SK-N-SH (cell line): ENCODE measurements around the gene NTRK2. TPM values are rescaled to one million over a fixed set of nuclear protein-coding genes. Genes with fewer than 3 reads are reported as not detected.

Experiments
- CTCF ChIA-PET: fragments of 300-600, 350-600 bp; formaldehyde crosslinking; extraction: SDS; loops from one replicate; lab custom pipeline; 2021; lab: Yijun Ruan, JAX
- POLR2A ChIA-PET: fragments of 350-600 bp; sonication (Branson Sonifier 250); formaldehyde crosslinking; extraction: SDS; loops from one replicate; lab custom pipeline; 2020; ENCODE audit warnings: antibody characterized with exemption, inconsistent platforms; lab: Yijun Ruan, JAX
- DNase-seq: peaks from one replicate; pipeline ENCODE4 v3.0.0; 2012
- H2AFZ ChIP-seq: fragments of 200-600 bp; sonication (generic); 2 replicates; pipeline ENCODE4 v1.8.1; 2016; ENCODE audit warnings: antibody characterized with exemption, mild to moderate bottlenecking, low read depth
- H3F3A ChIP-seq: fragments of 200-600 bp; sonication (generic); replicated peaks from 2 replicates; pipeline ENCODE3; 2016; ENCODE audit warnings: antibody characterized with exemption, mild to moderate bottlenecking; ENCODE audit not compliant: insufficient read depth
- H3K27ac ChIP-seq, 2 experiments: fragments of 200-500 bp in 1 of 2; fragments of 200-600 bp in 1 of 2; sonication (Bioruptor generic) in 1 of 2; sonication (generic), shearing (Covaris generic) in 1 of 2; 2 replicates each; pipeline versions ENCODE4 v1.5.1 to v1.6.1; 2014 to 2016; ENCODE audit warnings: low read depth in 2 of 2, inconsistent platforms in 1 of 2, low read length in 1 of 2, mild to moderate bottlenecking in 1 of 2, mixed read lengths in 1 of 2
- H3K27me3 ChIP-seq: fragments of 200-600 bp; sonication (generic), shearing (Covaris generic); 2 replicates; pipeline ENCODE4 v1.6.1; 2016; ENCODE audit warnings: mixed run types; ENCODE audit not compliant: insufficient read depth
- H3K36me3 ChIP-seq, 2 experiments: fragments of 200-500 bp in 1 of 2; fragments of 200-600 bp in 1 of 2; sonication (Bioruptor generic) in 1 of 2; sonication (generic) in 1 of 2; replicated peaks in 1 of 2; 2 replicates each; pipeline versions ENCODE3 to v1.5.1; 2014 to 2016; ENCODE audit warnings: low read length in 1 of 2, mild to moderate bottlenecking in 1 of 2; ENCODE audit not compliant: insufficient read depth in 2 of 2, control insufficient read depth in 1 of 2
- H3K4me1 ChIP-seq, 2 experiments: fragments of 200-500 bp in 1 of 2; fragments of 200-600 bp in 1 of 2; sonication (Bioruptor generic) in 1 of 2; sonication (generic), shearing (Covaris generic) in 1 of 2; 2 replicates each; pipeline versions ENCODE4 v1.5.1 to v1.6.1; 2014 to 2016; ENCODE audit warnings: low read depth in 1 of 2, low read length in 1 of 2, mixed run types in 1 of 2; ENCODE audit not compliant: insufficient read depth in 2 of 2, control insufficient read depth in 1 of 2
- H3K4me2 ChIP-seq: fragments of 200-600 bp; sonication (generic), shearing (Covaris generic); 2 replicates; pipeline ENCODE4 v1.6.1; 2017; ENCODE audit warnings: mixed run types
- H3K4me3 ChIP-seq, 2 experiments: fragments of 200-500 bp in 1 of 2; fragments of 200-600 bp in 1 of 2; sonication (Bioruptor generic) in 1 of 2; sonication (generic), shearing (Covaris generic) in 1 of 2; 2 replicates each; pipeline versions ENCODE4 v1.5.1 to v1.8.1; 2014 to 2016; ENCODE audit warnings: low read depth in 2 of 2, inconsistent platforms in 1 of 2, low read length in 1 of 2, mild to moderate bottlenecking in 1 of 2, mixed read lengths in 1 of 2, moderate library complexity in 1 of 2
- H3K79me2 ChIP-seq: fragments of 200-600 bp; sonication (generic); 2 replicates; pipeline ENCODE4 v1.8.1; 2017; ENCODE audit warnings: mild to moderate bottlenecking; ENCODE audit not compliant: insufficient read depth
- H3K9ac ChIP-seq: fragments of 200-600 bp; sonication (generic); 2 replicates; pipeline ENCODE4 v1.6.1; 2017; ENCODE audit warnings: mixed run types
- H3K9me2 ChIP-seq: fragments of 200-600 bp; sonication (generic); 2 replicates; pipeline ENCODE4 v1.6.1; 2017; ENCODE audit warnings: mixed run types
- H3K9me3 ChIP-seq: fragments of 200-600 bp; sonication (generic); 2 replicates; pipeline ENCODE4 v1.6.1; 2017; ENCODE audit warnings: mixed run types, mild to moderate bottlenecking, moderate library complexity
- H4K20me1 ChIP-seq: fragments of 200-600 bp; sonication (generic); 2 replicates; pipeline ENCODE4 v1.6.1; 2017; ENCODE audit warnings: mild to moderate bottlenecking, mixed run types; ENCODE audit not compliant: insufficient read depth
- GABPA ChIP-seq: IDR thresholded peaks from 2 replicates; pipeline ENCODE4 v1.4.0; 2012; ENCODE audit warnings: low read depth, mild to moderate bottlenecking
- MXI1 ChIP-seq: IDR thresholded peaks from 2 replicates; pipeline ENCODE4 v1.6.1; 2012; ENCODE audit warnings: mild to moderate bottlenecking, low read depth, low read length, improper control_type of control experiment
- POLR2AphosphoS5 ChIP-seq: IDR thresholded peaks from 2 replicates; pipeline ENCODE4 v1.6.1; 2012; ENCODE audit warnings: low read depth, low read length
- RXRA ChIP-seq: IDR thresholded peaks from 2 replicates; pipeline ENCODE4 v1.4.0; 2012; ENCODE audit warnings: low read depth, mild to moderate bottlenecking, borderline replicate concordance
- SMC3 ChIP-seq: IDR thresholded peaks from 2 replicates; pipeline ENCODE4 v1.6.1; 2012; ENCODE audit warnings: low read depth, low read length, improper control_type of control experiment
- YY1 ChIP-seq: IDR thresholded peaks from 2 replicates; pipeline ENCODE4 v1.4.0; 2012; ENCODE audit warnings: low read depth, mild to moderate bottlenecking
- WGBS: methylation state at CpG from one replicate; pipeline ENCODE4 v1.1.6; 2017; ENCODE audit warnings: low lambda C conversion rate; 5-methylcytosine and 5-hydroxymethylcytosine counted together
- polyA plus RNA-seq, 3 experiments: library from polyadenylated mRNA; depleted of rRNA; stranded (reverse); fragments of >200 nt; gene quantifications; 2 replicates each; pipeline ENCODE4 v1.2.3, GENCODE V29; 2012
- TF ChIP-seq, protein P1 (sequence below): IDR thresholded peaks from 2 replicates; pipeline ENCODE4 v1.4.0; 2012; ENCODE audit warnings: low read depth, borderline replicate concordance

NTRK2 gene
- polyA plus RNA-seq, 1 of the 3 experiments (the other 2 are of a cell fraction) = 0.05 TPM

DNA sequence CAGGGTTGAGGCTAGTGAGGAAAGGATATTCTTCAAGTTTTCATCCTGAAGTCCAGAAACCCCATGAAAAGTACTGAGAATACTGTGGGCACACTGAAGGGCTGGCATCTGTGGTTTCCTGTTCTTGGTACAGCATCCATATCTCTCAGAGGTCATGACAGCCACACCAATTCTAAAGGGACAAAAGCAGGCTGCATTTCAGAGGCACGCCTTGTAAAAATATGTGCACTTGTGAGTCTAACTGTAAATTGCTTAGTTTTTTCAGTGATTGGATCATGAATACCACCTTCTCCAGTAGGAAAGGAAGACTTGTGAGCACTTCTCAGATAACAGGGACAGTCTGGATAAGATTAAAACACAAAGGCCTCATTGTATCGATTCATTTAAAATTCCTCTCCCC is 230.9 kb downstream of the NTRK2 start:
- no peak overlapping the region for H3K4me2 ChIP-seq
- H3K27me3 ChIP-seq = no peaks in the 10 kb centered on the region
- H3K4me3 ChIP-seq = no peak overlapping the region
- no peak for TF ChIP-seq GABPA
- TF ChIP-seq, protein P1, sequence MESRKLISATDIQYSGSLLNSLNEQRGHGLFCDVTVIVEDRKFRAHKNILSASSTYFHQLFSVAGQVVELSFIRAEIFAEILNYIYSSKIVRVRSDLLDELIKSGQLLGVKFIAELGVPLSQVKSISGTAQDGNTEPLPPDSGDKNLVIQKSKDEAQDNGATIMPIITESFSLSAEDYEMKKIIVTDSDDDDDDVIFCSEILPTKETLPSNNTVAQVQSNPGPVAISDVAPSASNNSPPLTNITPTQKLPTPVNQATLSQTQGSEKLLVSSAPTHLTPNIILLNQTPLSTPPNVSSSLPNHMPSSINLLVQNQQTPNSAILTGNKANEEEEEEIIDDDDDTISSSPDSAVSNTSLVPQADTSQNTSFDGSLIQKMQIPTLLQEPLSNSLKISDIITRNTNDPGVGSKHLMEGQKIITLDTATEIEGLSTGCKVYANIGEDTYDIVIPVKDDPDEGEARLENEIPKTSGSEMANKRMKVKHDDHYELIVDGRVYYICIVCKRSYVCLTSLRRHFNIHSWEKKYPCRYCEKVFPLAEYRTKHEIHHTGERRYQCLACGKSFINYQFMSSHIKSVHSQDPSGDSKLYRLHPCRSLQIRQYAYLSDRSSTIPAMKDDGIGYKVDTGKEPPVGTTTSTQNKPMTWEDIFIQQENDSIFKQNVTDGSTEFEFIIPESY = no peak
- TF ChIP-seq SMC3 = no peak
- TF ChIP-seq, all 33 proteins: peak for 0
- H3K9me3 ChIP-seq = no peaks in the 10 kb centered on the region
- H3K4me1 ChIP-seq = no peaks in the 10 kb centered on the region
- no peaks in the 10 kb centered on the region for H3K36me3 ChIP-seq
- ChIA-PET POLR2A (no interaction called here), CTCF (interaction anchor here (1.2 kb wide), 1 partner anchor 14 kb away, joined by 3 read pairs; no protein-coding TSS in a partner anchor)
- H4K20me1 ChIP-seq = no peaks in the 10 kb centered on the region
- H3K79me2 ChIP-seq = no peaks in the 10 kb centered on the region
- no peak overlapping the region for H2AFZ ChIP-seq
- no peak for DNase-seq
- 55% methylated on average over 1 of the region's 2 CpGs for WGBS
- H3K9me2 ChIP-seq = no peaks in the 10 kb centered on the region
- no peak overlapping the region for H3K9ac ChIP-seq
- H3F3A ChIP-seq = no peaks in the 10 kb centered on the region
- H3K27ac ChIP-seq = no peak overlapping the region

DNA sequence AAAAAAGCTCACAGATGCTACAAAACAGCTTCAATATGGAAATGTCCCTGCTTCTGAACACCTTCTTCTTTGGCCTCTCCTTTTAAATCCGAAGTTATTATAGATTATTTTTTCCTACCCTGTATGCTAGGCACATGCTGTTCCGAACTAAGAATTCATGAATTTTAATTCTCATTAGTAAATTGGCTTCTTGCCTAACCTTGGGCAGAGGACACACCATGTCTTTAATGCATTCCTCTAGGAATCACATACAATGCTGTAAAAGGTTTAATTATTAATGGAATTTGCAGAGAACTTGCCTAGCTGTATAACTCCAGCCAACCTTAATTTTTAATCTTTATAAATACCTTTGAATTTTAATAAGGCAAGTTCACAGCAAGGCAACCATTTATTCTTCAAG is 234.4 kb downstream of the NTRK2 start:
- no peaks in the 10 kb centered on the region for H3K27me3 ChIP-seq
- no peaks in the 10 kb centered on the region for H3K9me3 ChIP-seq
- H3K9me2 ChIP-seq = no peaks in the 10 kb centered on the region
- TF ChIP-seq MXI1 (no peak), SMC3 (no peak), RXRA (no peak), YY1 (no peak), POLR2AphosphoS5 (no peak)
- TF ChIP-seq, protein P1 = no peak
- TF ChIP-seq, all 33 proteins: peak for 0
- ChIA-PET POLR2A (interaction anchor here (0.5 kb wide), 1 partner anchor 1131 kb away, joined by 4 read pairs; no protein-coding TSS in a partner anchor), CTCF (interaction anchor here (1.5 kb wide), 1 partner anchor 12 kb away, joined by 3 read pairs; no protein-coding TSS in a partner anchor)
- Histone ChIP-seq H3K4me1 (no peaks in the 10 kb centered on the region), H3K9ac (no peak overlapping the region), H4K20me1 (no peaks in the 10 kb centered on the region), H3F3A (no peaks in the 10 kb centered on the region), H3K4me2 (no peak overlapping the region), H3K27ac (no peak overlapping the region), H3K79me2 (no peaks in the 10 kb centered on the region), H3K36me3 (no peaks in the 10 kb centered on the region), H2AFZ (no peak overlapping the region), H3K4me3 (no peak overlapping the region)
- DNase-seq = no peak
- 15% methylated on average over 2 of the region's 2 CpGs for WGBS
